Mucosa of descending colon (tissue), 3 donors: Measurements from ENCODE around the gene STK32A. TPM values are rescaled to one million over a fixed set of nuclear protein-coding genes. Genes with fewer than 3 reads are reported as not detected.
A peak's percentile ranks its signal among the peaks of the same experiment; 100 is the strongest.

Experiments
- ATAC-seq: fragments of 200-7000 bp; cut with Tn5 transposase; one replicate; pipeline ENCODE4 v1.9.1; 2020; ENCODE audit warnings: mild to moderate bottlenecking, moderate library complexity
- DNase-seq, 3 donors: peaks; one replicate each; pipeline ENCODE4 v3.0.0-alpha.2; 2020
- H3K36me3 ChIP-seq: fragments of 200-600 bp; one replicate; pipeline ENCODE4 v1.8.0; 2021; ENCODE audit warnings: low read depth, mild to moderate bottlenecking
- H3K4me1 ChIP-seq: fragments of 200-600 bp; one replicate; pipeline ENCODE4 v1.8.0; 2021; ENCODE audit warnings: low read depth, mild to moderate bottlenecking
- H3K4me3 ChIP-seq: fragments of 200-600 bp; one replicate; pipeline ENCODE4 v1.8.0; 2021; ENCODE audit warnings: mild to moderate bottlenecking
- H3K9me3 ChIP-seq: fragments of 200-600 bp; one replicate; pipeline ENCODE4 v1.8.0; 2021; ENCODE audit warnings: mild to moderate bottlenecking
- CTCF ChIP-seq: fragments of 200-600 bp; IDR thresholded peaks from one replicate; pipeline ENCODE4 v1.8.0; 2022; ENCODE audit warnings: antibody characterized with exemption, mild to moderate bottlenecking
- intact Hi-C, 2 donors: fragments of 100-400 bp; cut with DNase I in 1 of 2; cut with micrococcal nuclease in 1 of 2; formaldehyde crosslinking; loops; one replicate each; pipeline versions ENCODE4 v1.11.0 to v1.11.1; 2022; cut with DNase I, micrococcal nuclease
- long read RNA-seq, 2 donors: library from polyadenylated mRNA; unstranded; transcript quantifications; one replicate each; pipeline ENCODE4 v2.0.0, GENCODE V29; 2019 to 2021
- total RNA-seq, 3 donors: library from RNA; stranded (reverse); fragmentation: NEBNext Ultra II Directional in 2 of 3; extraction: Animal tissue kit (Norgen Biotek cat#: 25700) in 2 of 3; gene quantifications; one replicate each; pipeline versions ENCODE4 v1.2.1 to v1.2.4, GENCODE V29; 2021 to 2023
- donor health status: DM: no; HTN: no; CAD: no; lungs with moderate emphysema.
- donor health status: DM: no; HTN: no; CAD: no.
- donor health status: DM: no; HTN: yes; CAD: no.

Gene STK32A
- 1 to 10 TPM in 1 of 3 donors, under 1 TPM in 2; 0.43 to 4.0 (median 0.65) TPM for total RNA-seq
- long read RNA-seq, donor 1, full-length matches to known transcripts, result 2 of 5 reads
- long read RNA-seq, donor 1, partial matches to known transcripts, result 2 of 5 reads
- long read RNA-seq, donor 1, other reads (novel, unspliced or antisense), result 1 of 5 reads
- long read RNA-seq, donor 2, result 0 reads

GRCh38 chr5:147234825-147235635, at the start of gene STK32A:
TSS of gene STK32A (plus strand) at chr5:147235026. CDS start at chr5:147239635, 4,609 bp downstream.
- H3K36me3 ChIP-seq, result no peaks in the 10 kb centered on the region
- peaks cover 8% of the 10 kb centered on the region for H3K4me1 ChIP-seq
- DNase-seq (peak; percentile 19 to 68 (median 57)), ATAC-seq (peak; percentile 82)
- H3K4me3 ChIP-seq, result no peak within 1 kb of the TSS
- intact Hi-C loops, result no loop called here
- H3K9me3 ChIP-seq, result no peaks in the 10 kb centered on the region
- no peak for TF ChIP-seq CTCF

GRCh38 chr5:147187099-147187540, 47.7 kb upstream of the STK32A start:
- no peaks in the 10 kb centered on the region for H3K36me3 ChIP-seq
- ATAC-seq (no peak), DNase-seq (no peak)
- H3K9me3 ChIP-seq, result no peaks in the 10 kb centered on the region
- intact Hi-C loops, result no loop called here
- H3K4me3 ChIP-seq, result no peak overlapping the region
- no peak for TF ChIP-seq CTCF
- no peaks in the 10 kb centered on the region for H3K4me1 ChIP-seq

- ATAC-seq (peak; percentile 65), DNase-seq (peak in 1 of 3 donors; percentile 74)
- H3K9me3 ChIP-seq, result no peaks in the 10 kb centered on the region
- intact Hi-C loops, result no loop called here
- no peak overlapping the region for H3K4me3 ChIP-seq
- no peaks in the 10 kb centered on the region for H3K36me3 ChIP-seq
- peak; percentile 63 for TF ChIP-seq CTCF
- H3K4me1 ChIP-seq, result no peaks in the 10 kb centered on the region
Measured at GRCh38 chr5:147188200-147189108, 46.4 kb upstream of the STK32A start.

- H3K4me1 ChIP-seq, result no peaks in the 10 kb centered on the region
- DNase-seq (no peak), ATAC-seq (no peak)
- intact Hi-C loops, result no loop called here
- H3K4me3 ChIP-seq, result no peak overlapping the region
- no peak for TF ChIP-seq CTCF
- H3K9me3 ChIP-seq, result no peaks in the 10 kb centered on the region
- H3K36me3 ChIP-seq, result no peaks in the 10 kb centered on the region
Measured at GRCh38 chr5:147189109-147189424, 45.8 kb upstream of the STK32A start.

DNA sequence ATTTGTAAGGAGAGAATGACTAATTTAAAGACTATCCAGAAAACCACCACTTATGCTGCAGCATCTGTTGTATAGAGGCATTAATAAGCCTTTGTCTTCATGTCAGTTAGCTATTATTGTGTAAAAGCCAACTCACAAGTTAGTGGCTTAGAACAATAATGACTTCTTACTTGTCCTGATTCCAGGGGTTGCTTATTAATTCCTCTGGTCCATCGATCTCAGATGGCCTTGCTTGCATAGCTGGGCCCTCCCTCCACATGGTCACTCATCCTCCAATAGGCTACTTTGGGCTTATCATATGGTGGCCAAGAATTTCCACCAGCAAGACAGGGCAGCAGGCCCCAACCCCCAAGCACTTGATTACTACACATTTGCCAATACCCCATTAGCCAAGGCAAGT, 44.5 kb upstream of the STK32A start:
- intact Hi-C loops, result loop anchor here in 1 of 2 donors (5.0 kb wide), 1 partner anchor 648 kb away; no protein-coding TSS in a partner anchor
- H3K4me3 ChIP-seq, result no peak overlapping the region
- ATAC-seq (no peak), DNase-seq (no peak)
- H3K4me1 ChIP-seq, result no peaks in the 10 kb centered on the region
- no peaks in the 10 kb centered on the region for H3K36me3 ChIP-seq
- TF ChIP-seq CTCF, result no peak
- no peaks in the 10 kb centered on the region for H3K9me3 ChIP-seq
